ENCODE data around the gene SYCE3.
"Not testable (repeated sequence)": the region's sequence is repeated elsewhere in the genome, so short reads cannot be mapped to it uniquely, and the experiment has no call there.

SYCE3 gene

DNA sequence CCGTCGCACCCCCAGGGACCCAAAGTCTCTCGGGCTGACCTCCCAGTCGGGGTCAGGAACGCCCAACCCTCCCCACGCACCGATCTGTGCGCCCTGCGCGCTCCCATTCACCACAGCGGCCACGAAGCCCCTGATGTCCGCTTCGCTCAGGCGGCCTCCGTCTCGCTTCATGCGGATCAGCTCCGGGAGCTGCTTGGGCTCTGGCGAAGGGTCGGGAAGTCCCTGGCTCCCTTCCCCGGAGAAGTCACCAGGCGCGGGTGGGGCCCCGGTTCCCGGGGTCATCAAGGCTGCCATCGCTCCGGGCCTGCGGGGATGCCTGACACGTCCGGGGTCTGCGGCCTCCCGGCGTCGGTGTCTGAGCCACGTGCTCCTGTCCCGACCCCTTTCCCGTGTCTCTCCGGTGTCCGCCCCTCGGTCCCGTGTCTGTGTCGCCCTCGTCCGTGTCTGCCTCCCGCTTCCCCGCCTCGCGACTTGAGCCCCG lies 33.3 kb downstream of the SYCE3 start:
- DNase-seq, result no peak

DNA sequence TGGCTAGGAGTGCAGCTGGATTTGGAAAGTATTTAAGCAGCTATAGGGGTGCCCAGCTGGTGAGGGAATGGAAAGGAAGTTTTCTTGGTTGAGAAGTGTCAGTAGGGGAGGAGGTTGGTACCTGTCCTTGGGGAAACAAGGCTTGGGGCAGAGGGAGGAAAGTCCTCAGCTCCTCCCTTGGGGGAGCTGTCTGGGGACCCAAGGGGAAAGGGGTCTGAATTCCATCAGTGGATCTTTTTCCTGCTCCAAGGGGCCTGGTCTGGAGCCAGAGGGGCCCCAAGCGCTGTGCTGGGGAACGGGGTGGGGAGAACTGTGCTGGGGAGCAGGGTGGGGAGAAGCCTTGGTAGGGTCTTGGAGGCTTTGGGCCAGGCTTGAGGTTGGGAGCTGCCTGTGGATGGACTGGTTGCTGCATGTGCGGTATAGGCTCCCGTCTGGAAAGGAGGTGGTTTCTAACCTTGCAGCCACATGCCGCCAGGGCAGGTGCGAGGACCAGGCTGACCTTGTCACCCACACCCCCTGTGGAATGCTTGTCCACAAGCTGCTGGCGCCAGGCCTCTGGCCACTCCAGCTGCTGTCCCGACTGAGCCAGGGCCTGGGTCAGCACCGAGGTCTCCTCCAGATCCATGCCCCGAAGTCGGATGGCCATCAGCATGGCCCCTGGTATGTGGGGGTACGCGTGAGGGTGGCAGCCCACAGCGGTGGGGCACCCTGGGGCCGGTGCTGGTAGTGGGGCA lies 33.9 kb downstream of the SYCE3 start:
- peak; percentile 35 for DNase-seq

DNA sequence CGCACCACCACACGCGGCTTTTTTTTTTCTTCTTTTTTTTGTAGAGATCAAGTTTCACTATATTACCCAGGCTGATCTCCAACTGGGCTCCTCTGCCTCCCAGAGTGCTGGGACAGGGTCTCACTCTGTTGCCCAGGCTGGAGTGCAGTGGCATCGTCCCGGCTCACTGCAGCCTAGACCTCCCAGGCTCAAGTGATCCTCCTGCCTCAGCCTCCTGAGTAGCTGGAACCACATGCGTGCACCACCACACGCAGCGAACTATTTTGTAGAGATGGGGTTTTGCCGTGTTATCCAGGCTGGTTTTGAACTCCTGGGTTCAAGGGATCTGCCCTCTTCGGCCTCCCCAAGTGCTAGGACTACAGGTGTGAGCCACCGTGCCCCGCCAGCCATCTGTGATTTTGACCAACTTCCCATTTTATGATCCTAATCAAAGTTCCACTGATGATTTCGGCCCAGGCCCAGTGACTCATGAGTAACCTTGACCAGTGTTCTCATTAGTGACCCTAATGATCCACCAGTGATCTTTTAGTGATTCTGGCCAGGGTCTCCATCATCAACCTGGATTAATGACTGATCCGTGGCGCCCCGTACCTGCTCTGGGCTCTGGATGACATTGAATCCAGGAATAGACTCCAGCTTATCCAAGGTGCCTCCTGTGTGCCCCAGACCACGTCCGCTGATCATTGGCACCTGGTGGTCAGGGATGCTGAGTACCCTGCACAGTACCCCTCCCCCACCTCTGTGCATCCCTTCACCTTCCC lies 34.6 kb downstream of the SYCE3 start:
- no peak for DNase-seq

DNA sequence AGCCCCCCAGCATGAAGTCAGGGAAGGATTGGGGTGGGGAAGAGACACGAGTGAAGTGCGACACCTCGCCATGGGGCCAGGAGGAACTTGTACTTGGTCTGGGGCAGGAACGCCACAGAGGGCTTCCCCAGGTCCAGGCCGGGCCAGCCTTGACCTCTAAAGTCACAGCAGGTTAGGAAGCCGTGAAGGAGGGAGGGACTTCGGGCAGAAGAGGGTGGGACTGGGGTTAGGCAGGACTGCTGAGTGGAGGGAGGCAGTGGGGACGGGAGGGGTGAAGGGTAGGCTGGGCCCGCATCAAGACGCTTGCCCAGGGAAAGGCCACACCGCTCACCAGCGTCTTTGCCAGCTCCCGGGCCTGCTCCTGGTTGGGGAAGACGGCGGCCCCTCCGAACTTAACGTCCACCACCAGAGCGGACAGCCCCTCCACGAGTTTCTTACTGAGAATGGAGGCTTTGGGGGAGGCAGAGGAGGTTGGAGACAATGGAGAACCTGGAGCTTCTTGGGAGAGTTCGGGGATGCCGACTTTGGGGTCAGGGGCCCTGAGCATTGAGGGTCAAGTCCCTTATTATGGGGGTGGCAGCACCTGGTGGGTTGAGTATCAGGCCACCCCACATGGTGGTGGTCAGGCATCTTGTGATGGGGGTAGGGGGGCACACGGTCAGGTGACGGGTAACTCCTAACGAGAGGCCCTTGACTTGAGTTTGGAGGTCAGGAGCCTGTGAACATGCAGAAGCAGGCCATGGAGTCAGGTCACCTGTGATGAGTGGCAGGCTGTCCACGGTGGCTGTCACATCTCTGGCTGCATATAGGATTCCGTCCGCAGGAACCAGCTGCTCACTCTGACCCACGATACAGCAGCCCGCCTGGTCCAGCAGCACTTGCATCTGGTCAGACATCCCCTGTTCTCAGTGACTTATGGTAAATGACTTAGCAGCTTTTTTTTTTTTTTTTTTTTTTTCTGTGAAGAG lies 35.6 kb downstream of the SYCE3 start:
- DNase-seq, result no peak

DNA sequence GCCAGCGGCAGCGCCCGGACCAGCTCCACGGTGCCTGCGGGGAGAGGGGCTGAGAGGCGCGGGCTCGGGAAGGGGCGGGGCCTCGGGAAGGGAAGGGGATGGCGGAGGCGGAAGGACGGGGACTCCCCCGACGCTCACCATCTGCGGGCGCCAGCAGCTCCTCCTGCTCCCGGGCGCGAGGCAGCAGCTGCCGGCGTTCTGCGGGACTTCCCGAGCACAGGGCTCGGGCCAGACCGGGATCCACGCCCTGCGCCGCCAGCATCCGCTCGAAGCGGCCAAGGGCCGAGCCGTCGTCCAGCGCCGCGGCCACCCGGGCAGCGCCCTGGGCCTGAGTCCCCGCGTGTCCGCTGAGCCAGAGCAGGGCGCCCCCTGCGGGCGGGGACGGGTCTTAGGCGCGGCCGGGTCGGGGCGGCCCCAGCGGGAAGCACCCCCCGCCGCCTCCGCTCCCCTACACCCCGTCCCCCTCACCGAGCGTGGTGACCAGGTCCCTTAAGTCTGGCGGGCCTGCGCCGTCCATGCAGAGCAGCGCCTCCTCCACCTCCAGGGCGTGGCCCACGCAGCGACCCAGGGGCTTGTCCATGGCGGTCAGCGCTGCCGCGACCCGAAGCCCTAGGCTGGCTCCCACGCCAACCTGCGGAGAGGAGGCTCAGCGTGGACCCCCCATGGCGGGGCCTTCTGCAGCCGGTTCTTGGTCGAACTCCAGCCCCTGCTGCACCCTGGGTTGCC lies 36.4 kb downstream of the SYCE3 start:
- peak; percentile 89 for DNase-seq

DNA sequence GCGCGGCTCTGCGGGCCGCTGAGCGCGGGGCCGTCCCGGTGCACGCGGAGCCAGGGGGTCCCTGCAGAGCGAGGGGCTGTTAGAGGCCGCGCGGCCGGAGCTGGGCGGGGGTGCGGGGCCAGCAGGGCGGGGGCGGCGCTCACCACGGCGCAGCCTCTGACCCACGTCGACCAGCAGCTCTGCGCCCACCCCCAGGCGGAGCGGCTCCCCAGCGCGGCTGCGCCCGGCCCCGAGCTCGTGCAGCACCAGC lies 36.9 kb downstream of the SYCE3 start:
- DNase-seq, result no peak

DNA sequence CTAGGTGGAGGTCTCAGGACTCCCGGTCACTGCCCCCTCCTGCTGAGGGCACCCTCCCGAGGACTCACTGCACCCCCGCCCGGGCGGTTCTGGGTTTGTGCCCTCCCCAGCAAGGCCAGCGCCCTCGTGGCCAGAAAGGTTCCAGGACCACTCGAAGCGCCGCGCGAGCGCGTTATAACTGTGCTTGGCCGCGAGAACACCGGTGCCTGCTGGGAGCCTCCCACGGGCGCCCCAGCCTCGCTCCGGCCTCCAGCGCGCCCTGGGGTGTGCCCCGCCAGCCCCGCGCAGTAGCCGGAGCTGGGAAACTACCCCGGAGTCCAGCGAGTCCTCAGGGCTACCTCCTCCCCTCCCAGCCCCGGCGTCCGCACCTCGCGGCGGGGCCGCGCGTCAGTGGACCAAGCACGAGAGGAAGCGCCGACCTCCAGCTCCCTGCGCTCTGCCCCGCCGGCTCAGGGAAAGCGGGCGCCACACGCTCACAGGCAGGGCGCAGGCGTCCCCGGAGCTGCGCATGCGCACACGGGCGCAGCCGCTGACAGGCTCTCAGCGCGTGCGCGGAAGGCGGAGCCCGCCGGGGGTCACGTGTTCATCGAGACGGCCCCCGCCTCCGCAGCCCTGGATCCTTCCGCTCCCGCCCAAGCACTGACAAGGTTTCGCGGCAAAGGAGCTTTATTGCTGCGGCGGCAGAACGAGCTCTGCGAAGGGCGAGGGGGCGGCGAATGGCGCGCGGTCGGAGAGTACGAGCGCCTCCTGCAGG lies 37.4 kb downstream of the SYCE3 start, which contains the start of gene SCO2:
SCO2 (minus strand) TSS at position 495 of the 754 bp plus-strand sequence. CDS start 1,187 bp downstream, outside the sequence.
- DNase-seq, result peak; percentile 99

DNA sequence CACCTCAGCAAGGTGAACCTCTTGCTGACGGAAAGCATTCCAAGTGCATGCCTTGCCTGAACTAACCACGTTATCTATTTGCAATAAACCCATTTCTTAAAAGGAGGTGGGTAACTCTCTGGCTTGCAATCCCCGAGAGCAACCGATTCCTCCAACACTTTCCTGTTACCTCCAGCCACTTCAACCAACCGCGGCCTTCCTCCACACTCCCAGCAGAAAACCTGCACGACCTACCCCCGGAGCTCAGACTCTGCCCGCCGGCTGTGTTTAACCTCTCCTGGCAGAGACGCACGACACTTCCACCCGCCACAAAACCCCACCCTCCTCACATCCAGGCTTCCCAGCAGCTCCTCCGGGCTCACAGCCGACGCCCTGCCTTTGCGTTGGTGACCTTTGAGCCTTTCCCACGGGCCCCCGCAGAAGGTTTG lies 38.0 kb downstream of the SYCE3 start:
- DNase-seq, result peak; percentile 75

DNA sequence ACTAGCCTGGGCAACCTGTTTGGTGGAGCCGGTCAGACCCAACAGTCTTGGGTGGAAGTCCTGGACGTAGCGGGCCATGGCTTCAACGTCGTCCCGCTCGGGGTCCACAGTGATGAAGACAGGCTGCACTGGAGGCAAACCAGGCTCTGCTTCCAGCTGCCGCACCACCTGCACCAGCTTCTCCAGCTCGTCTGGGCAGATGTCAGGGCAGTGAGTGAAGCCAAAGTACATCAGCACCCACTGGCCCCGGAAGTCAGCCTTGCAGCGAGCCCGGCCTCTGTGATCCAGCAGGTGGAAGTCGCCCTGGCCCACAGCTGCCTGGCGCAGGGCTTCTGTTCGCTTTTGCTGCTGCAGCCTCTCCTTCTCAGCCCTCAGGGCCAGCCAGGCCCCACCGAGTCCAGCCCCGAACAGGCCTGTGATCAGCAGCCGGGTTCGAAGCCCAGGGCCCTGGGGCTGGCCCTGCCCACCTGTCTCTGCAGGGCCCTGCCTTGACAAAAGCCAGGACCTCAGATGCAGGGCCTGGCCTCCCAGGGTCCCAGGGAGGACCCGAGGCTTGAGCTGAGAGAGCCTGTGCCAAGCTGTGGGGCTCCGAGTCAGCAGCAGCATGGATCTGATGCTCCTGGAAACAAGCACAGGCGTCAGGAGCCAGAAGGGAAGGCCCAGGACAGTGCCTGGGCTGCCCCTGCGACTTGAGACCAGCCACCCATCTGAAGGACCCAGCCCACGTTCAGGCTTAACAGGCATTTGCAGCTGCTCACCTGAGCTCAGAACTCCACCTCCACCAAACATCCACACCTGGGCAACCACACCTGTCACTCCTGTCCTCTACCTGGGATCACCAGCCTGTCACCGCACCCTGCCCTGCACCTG lies 38.7 kb downstream of the SYCE3 start:
- no peak for DNase-seq

DNA sequence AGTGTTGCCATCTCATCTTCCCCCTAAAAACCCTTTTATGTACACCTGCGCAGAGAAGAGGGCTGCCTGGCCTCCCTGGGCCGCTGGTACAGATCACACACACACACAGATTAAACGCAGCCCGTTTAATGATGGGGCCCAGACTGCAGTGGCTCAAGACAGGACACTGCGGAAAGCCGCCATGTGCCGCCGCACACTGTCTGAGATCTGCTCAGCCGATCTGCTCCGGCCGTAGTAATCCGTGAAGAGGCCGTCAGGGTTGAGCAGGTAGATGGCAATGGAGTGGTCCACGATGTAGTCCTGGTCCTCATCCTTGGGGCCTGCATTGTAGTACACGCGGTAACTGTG lies 39.3 kb downstream of the SYCE3 start:
- DNase-seq, result no peak

DNA sequence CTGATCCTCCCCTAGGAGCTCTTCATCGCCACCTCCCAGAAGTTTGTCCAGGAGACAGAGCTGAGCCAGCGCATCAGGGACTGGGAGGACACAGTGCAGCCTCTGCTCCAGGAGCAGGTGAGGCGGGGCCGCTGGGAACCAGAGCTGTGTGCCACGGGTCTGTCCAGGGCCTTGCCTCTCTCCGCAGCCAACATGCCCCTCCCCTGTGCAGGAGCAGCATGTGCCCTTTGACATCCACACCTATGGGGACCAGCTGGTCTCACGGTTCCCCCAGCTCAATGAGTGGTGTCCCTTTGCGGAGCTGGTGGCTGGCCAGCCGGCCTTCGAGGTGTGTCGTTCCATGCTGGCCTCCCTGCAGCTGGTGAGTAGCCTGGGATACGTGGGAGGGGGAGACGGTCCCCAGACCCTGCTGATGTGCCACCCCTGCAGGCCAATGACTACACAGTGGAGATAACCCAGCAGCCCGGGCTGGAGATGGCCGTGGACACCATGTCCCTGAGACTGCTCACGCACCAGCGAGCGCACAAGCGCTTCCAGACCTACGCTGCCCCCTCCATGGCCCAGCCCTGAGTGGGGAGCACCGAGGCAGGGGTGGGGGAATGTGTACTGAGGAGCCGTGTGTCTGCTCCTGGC lies 39.8 kb downstream of the SYCE3 start:
- no peak for DNase-seq

DNA sequence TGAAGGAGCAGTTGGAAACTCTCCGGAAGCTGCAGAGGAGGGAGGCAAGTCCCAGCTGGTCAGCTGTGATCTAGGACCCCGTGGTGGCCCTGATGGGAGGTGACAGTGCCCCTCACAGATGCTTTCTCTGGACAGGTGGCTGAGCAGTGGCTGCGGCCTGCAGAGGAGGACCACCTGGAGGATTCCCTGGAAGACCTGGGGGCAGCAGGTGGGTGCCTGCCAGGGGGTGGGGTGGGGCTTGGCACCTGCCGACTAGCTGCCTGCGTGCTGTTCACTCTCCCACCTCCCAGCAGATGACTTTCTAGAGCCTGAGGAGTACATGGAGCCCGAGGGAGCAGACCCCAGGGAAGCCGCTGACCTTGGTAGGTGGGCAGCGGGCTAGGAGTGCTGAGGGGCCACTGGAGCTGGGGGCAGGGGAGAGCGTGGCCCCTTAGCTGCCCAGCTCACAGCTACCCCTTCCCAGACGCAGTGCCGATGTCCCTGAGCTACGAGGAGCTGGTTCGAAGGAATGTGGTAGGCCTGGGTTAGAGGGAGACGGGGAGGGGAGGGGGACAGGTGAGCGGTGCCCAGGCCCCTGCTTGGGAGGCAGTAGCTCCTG lies 40.4 kb downstream of the SYCE3 start:
- no peak for DNase-seq

DNA sequence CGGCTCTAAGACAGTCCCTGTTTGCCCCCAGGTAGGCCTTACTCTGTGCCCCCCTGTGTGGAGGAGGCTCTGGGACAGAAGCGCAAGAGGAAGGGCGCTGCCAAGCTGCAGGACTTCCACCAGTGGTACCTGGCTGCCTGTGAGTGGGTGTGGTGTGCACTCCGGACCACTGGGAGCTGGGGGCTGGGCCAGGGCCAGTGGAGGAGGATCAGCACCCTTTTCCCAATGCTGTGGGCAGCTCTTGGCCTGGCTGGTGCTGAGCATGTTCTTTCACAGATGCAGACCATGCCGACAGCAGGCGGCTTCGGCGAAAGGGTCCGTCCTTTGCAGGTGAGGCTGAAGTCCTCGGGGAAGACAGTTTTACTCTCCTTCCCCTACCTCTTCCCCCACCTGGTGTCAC lies 41.0 kb downstream of the SYCE3 start:
- no peak for DNase-seq

DNA sequence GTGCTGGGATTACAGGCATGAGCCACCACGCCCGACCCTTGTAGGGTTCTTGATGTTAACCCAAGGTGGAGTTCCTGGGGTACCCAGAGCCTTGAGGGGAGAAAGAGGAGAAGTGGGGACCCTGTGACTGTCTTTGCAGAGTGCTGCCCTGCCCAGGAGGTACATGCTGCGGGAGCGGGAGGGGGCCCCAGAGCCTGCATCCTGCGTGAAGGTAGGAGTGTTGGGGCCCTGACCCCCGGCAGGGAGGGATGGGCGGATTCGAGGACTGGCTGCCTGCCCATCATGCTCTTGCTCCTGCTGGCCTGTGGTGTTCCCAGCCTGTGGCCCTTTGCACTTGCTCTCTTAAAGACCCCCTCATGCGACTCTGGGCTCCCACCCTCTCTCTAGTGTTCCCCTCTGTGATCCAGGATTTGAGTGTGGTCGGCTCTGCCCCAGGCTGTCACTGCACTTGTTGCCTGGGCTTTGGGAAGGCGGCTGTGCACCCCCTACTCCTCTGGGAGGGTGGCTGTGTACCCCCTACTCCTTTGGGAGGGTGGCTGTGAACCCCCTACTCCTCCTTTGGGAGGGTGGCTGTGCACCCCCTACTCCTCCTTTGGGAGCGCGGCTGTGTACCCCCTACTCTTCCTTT lies 41.8 kb downstream of the SYCE3 start:
- DNase-seq, result no peak

DNA sequence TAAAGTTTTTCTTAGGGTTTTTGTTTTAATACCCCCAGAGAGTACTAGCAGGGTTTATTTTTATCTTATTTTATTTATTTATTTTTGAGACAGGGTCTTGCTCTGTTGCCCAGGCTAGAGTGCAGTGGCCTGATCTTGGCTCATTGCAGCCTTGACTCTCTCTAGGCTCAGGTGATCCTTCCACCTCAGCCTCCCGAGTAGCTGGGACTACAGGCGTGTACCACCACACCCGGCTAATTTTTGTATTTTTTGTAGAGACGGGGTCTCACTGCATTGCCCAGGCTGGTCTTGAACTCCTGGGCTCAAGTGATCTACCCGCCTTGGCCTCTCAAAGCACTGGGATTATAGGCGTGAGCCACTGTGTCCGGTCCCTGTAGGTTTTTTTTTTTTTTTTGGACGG lies 42.5 kb downstream of the SYCE3 start:
- not testable (repeated sequence) for DNase-seq

DNA sequence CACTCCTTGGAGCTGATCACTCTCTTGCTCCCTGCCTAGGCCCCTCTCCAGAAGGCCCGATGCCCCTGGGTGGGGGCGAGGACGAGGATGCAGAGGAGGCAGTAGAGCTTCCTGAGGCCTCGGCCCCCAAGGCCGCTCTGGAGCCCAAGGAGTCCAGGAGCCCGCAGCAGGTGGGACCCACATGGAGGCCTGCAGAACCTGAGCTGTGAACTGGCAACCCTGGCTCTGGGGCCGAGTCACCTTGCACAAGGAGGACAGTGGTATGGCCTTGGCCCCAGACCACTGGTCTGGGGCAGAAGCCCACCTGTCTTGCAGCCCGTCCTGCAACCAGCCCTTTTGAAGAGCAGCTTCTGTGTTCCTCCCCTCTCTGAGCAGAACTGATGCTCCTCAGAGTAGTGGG lies 43.6 kb downstream of the SYCE3 start:
- DNase-seq, result no peak

DNA sequence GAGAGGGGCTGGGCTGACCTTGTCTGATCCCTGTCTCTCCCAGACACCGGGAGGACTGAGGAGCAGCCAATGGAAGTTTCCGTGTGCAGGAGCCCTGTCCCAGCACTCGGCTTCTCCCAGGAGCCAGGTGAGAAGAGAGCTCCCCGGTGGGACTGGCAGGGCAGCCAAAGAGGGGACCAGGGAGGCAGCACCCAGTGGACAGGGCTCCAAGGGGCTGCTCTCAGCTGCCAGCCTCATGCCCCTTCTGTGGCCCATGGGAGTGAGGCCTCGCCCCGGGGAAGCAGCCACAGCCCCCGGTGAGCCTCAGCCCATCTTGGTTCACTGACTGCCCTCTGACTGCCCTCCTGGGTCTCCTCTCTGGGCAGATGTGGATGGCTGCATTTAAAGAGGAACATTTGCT lies 44.1 kb downstream of the SYCE3 start:
- DNase-seq, result no peak

DNA sequence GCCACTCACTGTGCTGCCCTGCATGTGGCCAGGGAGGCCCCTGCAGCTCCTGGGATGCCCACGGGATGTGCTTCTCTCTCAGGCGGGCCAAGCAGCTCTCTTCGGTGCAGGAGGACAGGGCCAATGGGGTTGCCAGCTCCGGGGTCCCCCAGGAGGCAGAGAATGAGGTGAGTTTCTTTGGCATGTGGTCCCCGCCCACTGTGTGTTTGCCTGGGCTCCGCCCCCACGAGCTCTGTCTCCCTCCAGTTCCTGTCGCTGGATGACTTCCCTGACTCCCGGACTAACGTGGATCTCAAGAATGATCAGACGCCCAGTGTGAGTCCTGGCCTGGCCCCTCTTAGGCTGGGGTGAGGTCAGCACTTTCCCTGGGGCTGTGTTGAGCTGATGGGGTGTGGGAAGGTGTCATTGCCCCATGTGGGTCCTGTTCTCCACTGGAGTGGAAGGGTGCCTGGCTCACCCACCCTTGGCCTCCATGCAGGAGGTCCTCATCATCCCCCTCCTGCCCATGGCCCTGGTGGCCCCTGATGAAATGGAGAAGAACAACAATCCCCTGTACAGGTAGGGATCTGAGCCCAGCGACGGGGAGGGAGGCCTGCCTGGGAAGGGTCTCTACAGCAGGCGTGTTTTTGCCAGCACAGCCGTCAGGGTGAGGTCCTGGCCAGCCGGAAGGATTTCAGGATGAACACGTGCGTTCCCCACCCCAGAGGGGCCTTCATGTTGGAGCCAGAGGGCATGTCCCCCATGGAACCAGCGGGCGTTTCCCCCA lies 45.0 kb downstream of the SYCE3 start:
- no peak for DNase-seq

DNA sequence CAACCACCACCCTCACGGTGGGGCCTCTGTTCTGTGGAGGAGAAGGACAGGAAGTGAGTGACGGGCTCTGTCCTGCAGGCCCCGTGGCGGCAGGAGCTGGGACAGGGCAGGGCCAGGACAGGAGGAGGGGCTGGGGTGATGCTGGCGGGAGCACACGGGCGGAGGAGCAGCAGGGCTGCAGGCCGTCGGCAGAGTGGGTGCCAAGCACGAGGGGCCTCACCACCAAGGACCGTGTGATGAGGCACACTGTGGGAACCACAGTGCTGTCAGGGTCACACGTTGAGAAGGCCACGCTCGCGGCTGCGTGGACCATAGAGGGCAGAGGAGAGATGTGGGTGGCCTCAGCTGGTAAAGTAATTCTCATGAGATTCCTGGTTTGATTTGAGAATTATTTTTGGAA lies 45.8 kb downstream of the SYCE3 start:
- DNase-seq, result no peak
